Stomach (tissue), 9 donors: ENCODE measurements around the gene EXOC2. TPM values are rescaled to one million over a fixed set of nuclear protein-coding genes. Genes with fewer than 3 reads are reported as not detected.

ENCODE experiments used
- DNase-seq, 2 donors: peaks; one replicate each; pipeline versions ENCODE4 v3.0.0 to v3.0.0-alpha.2; 2013 to 2019
- H3K27ac ChIP-seq, 5 donors: fragments of 200-600 bp in 4 of 5; sonication (generic) in 4 of 5; one replicate each; pipeline ENCODE4 v1.5.1; 2013 to 2019; ENCODE audit warnings: mild to moderate bottlenecking in 1 of 5, moderate library complexity in 1 of 5
- H3K27me3 ChIP-seq, 3 donors: fragments of 200-600 bp; sonication (generic); one replicate each; pipeline ENCODE4 v1.5.1; 2017 to 2019; ENCODE audit warnings: mixed run types in 1 of 3
- H3K36me3 ChIP-seq, 4 donors: fragments of 200-600 bp; sonication (generic); 1 replicate in 3 of 4; 2 replicates in 1 of 4; pipeline ENCODE4 v1.5.1; 2016 to 2019
- H3K4me1 ChIP-seq, 4 donors: fragments of 200-600 bp; sonication (generic); one replicate each; pipeline ENCODE4 v1.5.1; 2016 to 2019
- H3K4me3 ChIP-seq, 4 donors: fragments of 200-600 bp; sonication (generic) in 3 of 4; one replicate each; pipeline ENCODE4 v1.5.1; 2016 to 2019; ENCODE audit warnings: mild to moderate bottlenecking in 1 of 4
- H3K9me3 ChIP-seq, 4 donors: fragments of 200-600 bp; sonication (generic); one replicate each; pipeline ENCODE4 v1.5.1; 2016 to 2019
- CTCF ChIP-seq, 7 experiments: fragments of 450-650 bp in 4 of 7; fragments of 200-600 bp in 3 of 7; sonication (generic) in 3 of 7; IDR thresholded peaks; one replicate each; pipeline ENCODE4 v1.5.1; 2016 to 2019; ENCODE audit warnings: antibody characterized with exemption in 7 of 7, control low read depth in 2 of 7, mild to moderate bottlenecking in 1 of 7
- EP300 ChIP-seq: sonication (generic); formaldehyde crosslinking; IDR thresholded peaks from one replicate; pipeline ENCODE4 v1.6.1; 2017; ENCODE audit warnings: antibody characterized with exemption
- POLR2A ChIP-seq, 4 donors: fragments of 450-650 bp; IDR thresholded peaks; one replicate each; pipeline ENCODE4 v1.6.1; 2016; ENCODE audit warnings: antibody characterized with exemption in 4 of 4, control low read depth in 2 of 4, mild to moderate bottlenecking in 1 of 4, moderate library complexity in 1 of 4
- POLR2AphosphoS5 ChIP-seq, 3 donors: sonication (generic); formaldehyde crosslinking; IDR thresholded peaks; one replicate each; pipeline ENCODE4 v1.6.1; 2016; ENCODE audit warnings: antibody characterized with exemption in 3 of 3
- WGBS, 5 donors: extraction: QIAGEN DNeasy Blood & Tissue Kit in 3 of 5; methylation state at CpG; one replicate each; pipeline versions ENCODE4 v1.1.5 to v1.1.7; 2013 to 2018; 5-methylcytosine and 5-hydroxymethylcytosine counted together
- intact Hi-C: fragments of 100-400 bp; cut with DNase I; formaldehyde crosslinking; loops from one replicate; pipeline ENCODE4 v1.15.1; 2023; ENCODE audit warnings: low total_unique reads
- polyA plus RNA-seq, 3 donors: library from polyadenylated mRNA; stranded (reverse); fragments of 200-250 nt; gene quantifications; one replicate each; pipeline ENCODE4 v1.2.3, GENCODE V29; 2013
- total RNA-seq, 5 donors: library from RNA; depleted of rRNA; stranded (reverse); fragments of >200 nt; gene quantifications; one replicate each; pipeline versions ENCODE4 v1.1.0 to v1.2.3, GENCODE V29; 2014 to 2016
- donor health status: healthy with polysubstance abuse.
- donor health status: Bipolar disorder and iron deficiency.
- donor health status: healthy.

EXOC2 gene
- total and polyA plus RNA-seq, 8 donors = 5.3 to 39.7 (median 13.8) TPM

DNA sequence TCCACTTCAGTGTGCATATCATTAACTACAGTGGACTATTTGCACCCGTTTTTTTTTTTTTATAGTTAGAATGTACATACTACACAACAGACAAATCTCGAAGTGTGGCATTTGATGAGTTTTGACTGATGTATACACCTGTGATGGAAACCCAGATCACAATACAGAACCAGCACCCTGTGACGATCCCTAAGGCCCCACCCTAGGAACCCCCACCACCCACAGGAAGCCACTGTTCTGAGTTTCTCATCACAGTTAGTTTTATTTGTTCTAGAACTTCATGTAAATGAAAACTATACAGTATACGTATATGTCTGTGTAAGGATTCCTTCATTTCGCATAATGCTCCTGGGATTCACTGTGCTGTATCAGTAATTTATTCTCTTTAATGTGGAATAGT lies 198.5 kb downstream of the EXOC2 start:
- no peak overlapping the region for H3K4me3 ChIP-seq
- 85 to 92% (median 89%) methylated on average over 5 of the region's 5 CpGs for WGBS, 5 donors
- H3K36me3 ChIP-seq = peaks cover 6 to 69% (median 57%) of the 10 kb centered on the region in 4 donors
- intact Hi-C loops = no loop called here
- DNase-seq = no peak
- no peak overlapping the region for H3K27ac ChIP-seq
- H3K9me3 ChIP-seq = no peaks in the 10 kb centered on the region
- no peaks in the 10 kb centered on the region for H3K4me1 ChIP-seq
- no peak for TF ChIP-seq CTCF (IDR thresholded peaks at IDR 0.05)
- TF ChIP-seq POLR2A (IDR thresholded peaks at IDR 0.05) = no peak
- TF ChIP-seq EP300 = no peak
- TF ChIP-seq POLR2AphosphoS5 (IDR thresholded peaks at IDR 0.05) = no peak
- no peaks in the 10 kb centered on the region for H3K27me3 ChIP-seq

- no peak overlapping the region for H3K27ac ChIP-seq
- DNase-seq = no peak
- H3K36me3 ChIP-seq = peaks cover 10 to 71% (median 58%) of the 10 kb centered on the region in 4 donors
- 72 to 86% (median 78%) methylated on average over 6 of the region's 6 CpGs for WGBS, 5 donors
- H3K9me3 ChIP-seq = no peaks in the 10 kb centered on the region
- no peak for TF ChIP-seq CTCF (IDR thresholded peaks at IDR 0.05)
- no peak for TF ChIP-seq POLR2AphosphoS5 (IDR thresholded peaks at IDR 0.05)
- no peak for TF ChIP-seq POLR2A (IDR thresholded peaks at IDR 0.05)
- TF ChIP-seq EP300 = no peak
- intact Hi-C loops = no loop called here
- no peaks in the 10 kb centered on the region for H3K27me3 ChIP-seq
- H3K4me3 ChIP-seq = no peak overlapping the region
- no peaks in the 10 kb centered on the region for H3K4me1 ChIP-seq
Observed at GRCh38 chr6:493840-494239, 199.1 kb downstream of the EXOC2 start.

- peaks cover 15 to 75% (median 62%) of the 10 kb centered on the region in 4 donors for H3K36me3 ChIP-seq
- H3K27ac ChIP-seq = no peak overlapping the region
- DNase-seq = no peak
- H3K4me1 ChIP-seq = no peaks in the 10 kb centered on the region
- 85 to 96% (median 90%) methylated on average over 2 of the region's 2 CpGs for whole genome bisulfite sequencing, 5 donors
- intact Hi-C loops = no loop called here
- no peak overlapping the region for H3K4me3 ChIP-seq
- H3K27me3 ChIP-seq = no peaks in the 10 kb centered on the region
- TF ChIP-seq POLR2AphosphoS5 (IDR thresholded peaks at IDR 0.05) (no peak), CTCF (IDR thresholded peaks at IDR 0.05) (no peak), EP300 (no peak)
- H3K9me3 ChIP-seq = no peaks in the 10 kb centered on the region
Observed at GRCh38 chr6:492816-493414, 200.0 kb downstream of the EXOC2 start.

- TF ChIP-seq POLR2AphosphoS5 (IDR thresholded peaks at IDR 0.05) (no peak), POLR2A (IDR thresholded peaks at IDR 0.05) (no peak)
- Histone ChIP-seq H3K27ac (no peak overlapping the region), H3K27me3 (no peaks in the 10 kb centered on the region), H3K9me3 (no peaks in the 10 kb centered on the region), H3K4me3 (no peak overlapping the region), H3K4me1 (no peaks in the 10 kb centered on the region), H3K36me3 (peaks cover 16 to 81% (median 67%) of the 10 kb centered on the region in 4 donors)
- intact Hi-C loops = no loop called here
- DNase-seq = no peak
- 91 to 99% (median 97%) methylated on average over 5 of the region's 5 CpGs for WGBS, 5 donors
Observed at GRCh38 chr6:492178-492577, 200.8 kb downstream of the EXOC2 start.

- no peaks in the 10 kb centered on the region for H3K9me3 ChIP-seq
- H3K27ac ChIP-seq = no peak overlapping the region
- intact Hi-C loops = no loop called here
- no peaks in the 10 kb centered on the region for H3K27me3 ChIP-seq
- no peak overlapping the region for H3K4me3 ChIP-seq
- no peak for DNase-seq
- TF ChIP-seq EP300 (no peak), POLR2AphosphoS5 (IDR thresholded peaks at IDR 0.05) (no peak), POLR2A (IDR thresholded peaks at IDR 0.05) (no peak), CTCF (IDR thresholded peaks at IDR 0.05) (no peak)
- 68 to 80% (median 70%) methylated on average over 6 of the region's 6 CpGs for WGBS, 5 donors
- peaks cover 16 to 81% (median 67%) of the 10 kb centered on the region in 4 donors for H3K36me3 ChIP-seq
- no peaks in the 10 kb centered on the region for H3K4me1 ChIP-seq
Observed at GRCh38 chr6:491233-491632, 201.7 kb downstream of the EXOC2 start.
